Measurements from ENCODE around the gene NEURL1. TPM values are rescaled to one million over a fixed set of nuclear protein-coding genes. Genes with fewer than 3 reads are reported as not detected.

Gene NEURL1
- total and polyA plus RNA-seq, 2 donors (not counting 1 experiment from before 2014, with no cell fraction given): 0.30 to 0.57 TPM

GRCh38 chr10:103640436-103641181, 147.1 kb downstream of the NEURL1 start:
- Histone ChIP-seq H4K20me1 (ENCODE audit: control insufficient read depth, insufficient read depth, low read length, poor library complexity, severe bottlenecking) (peaks cover 6% of the 10 kb centered on the region), H3K79me2 (ENCODE audit: control insufficient read depth, insufficient read depth, low read length) (no peaks in the 10 kb centered on the region), H3K27ac (ENCODE audit: low read length in 2 of 2) (no peak overlapping the region), H2AFZ (ENCODE audit: insufficient read depth, low read depth, low read length, poor library complexity, severe bottlenecking) (no peak overlapping the region), H3K4me3 (ENCODE audit: control extremely low read depth in 1 of 5, extremely low read depth in 1 of 5, insufficient read depth in 1 of 5, low read depth in 2 of 5, low read length in 4 of 5) (no peak overlapping the region), H3K9me3 (ENCODE audit: control extremely low read depth in 1 of 3, control insufficient read depth in 2 of 3, insufficient read depth in 1 of 3, low read length in 2 of 3) (no peaks in the 10 kb centered on the region), H3K27me3 (replicated peaks in 1 of 4; ENCODE audit: control extremely low read depth in 1 of 4, control insufficient read depth in 3 of 4, insufficient read depth in 4 of 4, low read length in 3 of 4) (no peaks in the 10 kb centered on the region), H3K9ac (ENCODE audit: low read length) (no peak overlapping the region), H3K4me1 (ENCODE audit: control insufficient read depth in 2 of 2, insufficient read depth in 2 of 2, low read length in 2 of 2) (no peaks in the 10 kb centered on the region), H3K4me2 (replicated peaks; ENCODE audit: low read depth, low read length, poor library complexity, severe bottlenecking) (no peak overlapping the region), H3K36me3 (replicated peaks in 1 of 2; ENCODE audit: control extremely low read depth in 1 of 2, control insufficient read depth in 1 of 2, extremely low read depth in 1 of 2, insufficient read depth in 2 of 2, low read length in 1 of 2) (no peaks in the 10 kb centered on the region)
- no peak for ATAC-seq (ENCODE audit: low read depth)
- no peaks in the 10 kb centered on the region for H3K27me3 Mint-ChIP-seq
- no peaks in the 10 kb centered on the region for H3K9me3 Mint-ChIP-seq (ENCODE audit: insufficient read depth)
- TF ChIP-seq CTCF (IDR thresholded peaks at IDR 0.05) (no peak), EZH2 (IDR thresholded peaks at IDR 0.05; ENCODE audit: borderline replicate concordance, insufficient read depth, low read depth, low read length, poor library complexity, severe bottlenecking) (no peak)
- H3K4me3 Mint-ChIP-seq: no peak overlapping the region
- intact Hi-C loops (cut with micrococcal nuclease): no loop called here
- H3K4me1 Mint-ChIP-seq: peaks cover 6% of the 10 kb centered on the region
- ChIA-PET CTCF (no interaction called here), POLR2A (no interaction called here)
- no peak for DNase-seq
- H3K27ac Mint-ChIP-seq: no peak overlapping the region
- 89% methylated on average over 11 of the region's 11 CpGs for WGBS (ENCODE audit: insufficient coverage)

- Histone ChIP-seq H3K4me3 (ENCODE audit: control extremely low read depth in 1 of 5, extremely low read depth in 1 of 5, insufficient read depth in 1 of 5, low read depth in 2 of 5, low read length in 4 of 5) (no peak overlapping the region), H3K9ac (ENCODE audit: low read length) (no peak overlapping the region), H3K79me2 (ENCODE audit: control insufficient read depth, insufficient read depth, low read length) (no peaks in the 10 kb centered on the region), H2AFZ (ENCODE audit: insufficient read depth, low read depth, low read length, poor library complexity, severe bottlenecking) (no peak overlapping the region), H3K27me3 (replicated peaks in 1 of 4; ENCODE audit: control extremely low read depth in 1 of 4, control insufficient read depth in 3 of 4, insufficient read depth in 4 of 4, low read length in 3 of 4) (no peaks in the 10 kb centered on the region), H4K20me1 (ENCODE audit: control insufficient read depth, insufficient read depth, low read length, poor library complexity, severe bottlenecking) (peaks cover 6% of the 10 kb centered on the region), H3K9me3 (ENCODE audit: control extremely low read depth in 1 of 3, control insufficient read depth in 2 of 3, insufficient read depth in 1 of 3, low read length in 2 of 3) (no peaks in the 10 kb centered on the region), H3K27ac (ENCODE audit: low read length in 2 of 2) (no peak overlapping the region), H3K4me1 (ENCODE audit: control insufficient read depth in 2 of 2, insufficient read depth in 2 of 2, low read length in 2 of 2) (no peaks in the 10 kb centered on the region), H3K36me3 (replicated peaks in 1 of 2; ENCODE audit: control extremely low read depth in 1 of 2, control insufficient read depth in 1 of 2, extremely low read depth in 1 of 2, insufficient read depth in 2 of 2, low read length in 1 of 2) (no peaks in the 10 kb centered on the region), H3K4me2 (replicated peaks; ENCODE audit: low read depth, low read length, poor library complexity, severe bottlenecking) (no peak overlapping the region)
- CTCF ChIA-PET: no interaction called here
- ATAC-seq (ENCODE audit: low read depth) (no peak), DNase-seq (no peak)
- TF ChIP-seq EZH2 (IDR thresholded peaks at IDR 0.05; ENCODE audit: borderline replicate concordance, insufficient read depth, low read depth, low read length, poor library complexity, severe bottlenecking) (no peak), CTCF (IDR thresholded peaks at IDR 0.05) (no peak)
- Mint-ChIP-seq H3K9me3 (ENCODE audit: insufficient read depth) (no peaks in the 10 kb centered on the region), H3K4me1 (peaks cover 6% of the 10 kb centered on the region), H3K27me3 (no peaks in the 10 kb centered on the region), H3K27ac (no peak overlapping the region), H3K4me3 (no peak overlapping the region)
- intact Hi-C loops (cut with micrococcal nuclease): no loop called here
- POLR2A ChIA-PET: no interaction called here
- WGBS (ENCODE audit: insufficient coverage): 90% methylated on average over 4 of the region's 4 CpGs
Observed at GRCh38 chr10:103641326-103641725, 147.8 kb downstream of the NEURL1 start.
